SK-N-SH treated with all-trans-retinoic acid at 6 μM for 48 hours (cell line): Measurements from ENCODE around the gene CASTOR1.

Experiments used
- ATAC-seq: fragments of 200-7000 bp; cut with Tn5 transposase; 3 replicates; pipeline ENCODE4 v1.9.1; 2020; ENCODE audit warnings: mild to moderate bottlenecking, moderate library complexity
- ARNTL ChIP-seq: fragments of 450-650 bp; formaldehyde crosslinking; IDR thresholded peaks from 2 replicates; pipeline ENCODE4 v1.5.0; 2020; ENCODE audit warnings: low read depth, mild to moderate bottlenecking, moderate library complexity, borderline replicate concordance
- BACH2 ChIP-seq: fragments of 250-450 bp; sonication (Bioruptor Pico); IDR thresholded peaks from 2 replicates; pipeline ENCODE4 v1.9.0; 2021; ENCODE audit warnings: mild to moderate bottlenecking, borderline replicate concordance
- CREB5 ChIP-seq: fragments of 250-450 bp; sonication (Bioruptor Pico); IDR thresholded peaks from 2 replicates; pipeline ENCODE4 v1.5.1; 2020; ENCODE audit warnings: low read depth, mild to moderate bottlenecking, moderate library complexity
- CSDC2 ChIP-seq: fragments of 250-450 bp; sonication (Bioruptor Pico); IDR thresholded peaks from 2 replicates; pipeline ENCODE4 v1.5.0; 2020; ENCODE audit warnings: mild to moderate bottlenecking, moderate library complexity
- CSRNP3 ChIP-seq: fragments of 250-450 bp; sonication (Bioruptor Pico); IDR thresholded peaks from 2 replicates; pipeline ENCODE4 v1.5.1; 2021; ENCODE audit warnings: mild to moderate bottlenecking, moderate library complexity
- GLIS3 ChIP-seq: fragments of 250-450 bp; sonication (Bioruptor Pico); IDR thresholded peaks from 2 replicates; pipeline ENCODE4 v1.5.0; 2020; ENCODE audit warnings: mild to moderate bottlenecking, moderate library complexity
- ISL1 ChIP-seq: fragments of 250-450 bp; sonication (Bioruptor Pico); IDR thresholded peaks from 2 replicates; pipeline ENCODE4 v2.1.2; 2022; ENCODE audit warnings: mild to moderate bottlenecking, moderate library complexity
- OSR1 ChIP-seq: fragments of 250-450 bp; sonication (Bioruptor Pico); IDR thresholded peaks from 2 replicates; pipeline ENCODE4 v1.8.0; 2022; ENCODE audit warnings: moderate library complexity, mild to moderate bottlenecking, inconsistent platforms
- PATZ1 ChIP-seq: fragments of 250-450 bp; sonication (Bioruptor Pico); IDR thresholded peaks from 2 replicates; pipeline ENCODE4 v1.8.0; 2020; ENCODE audit warnings: mild to moderate bottlenecking, moderate library complexity, borderline replicate concordance
- POU6F1 ChIP-seq: fragments of 250-450 bp; sonication (Bioruptor Pico); IDR thresholded peaks from 2 replicates; pipeline ENCODE4 v1.8.0; 2021; ENCODE audit warnings: low read depth, mild to moderate bottlenecking, moderate library complexity, borderline replicate concordance
- PPARA ChIP-seq: fragments of 250-450 bp; sonication (Bioruptor Pico); IDR thresholded peaks from 2 replicates; pipeline ENCODE4 v1.5.0; 2020; ENCODE audit warnings: mild to moderate bottlenecking, borderline replicate concordance
- RARB ChIP-seq: fragments of 250-450 bp; sonication (Bioruptor Pico); IDR thresholded peaks from 2 replicates; pipeline ENCODE4 v1.8.0; 2021; ENCODE audit warnings: mild to moderate bottlenecking, moderate library complexity
- SNAI2 ChIP-seq: fragments of 250-450 bp; sonication (Bioruptor Pico); IDR thresholded peaks from 2 replicates; pipeline ENCODE4 v1.5.0; 2020; ENCODE audit warnings: mild to moderate bottlenecking, moderate library complexity
- TCF4 ChIP-seq: fragments of 250-450 bp; sonication (Bioruptor Pico); IDR thresholded peaks from 2 replicates; pipeline ENCODE4 v1.8.0; 2021; ENCODE audit warnings: mild to moderate bottlenecking, moderate library complexity, borderline replicate concordance
- TOX ChIP-seq: fragments of 250-450 bp; sonication (Bioruptor Pico); IDR thresholded peaks from 2 replicates; pipeline ENCODE4 v1.8.0; 2021; ENCODE audit warnings: mild to moderate bottlenecking, moderate library complexity, borderline replicate concordance
- TSHZ2 ChIP-seq: fragments of 250-450 bp; sonication (Bioruptor Pico); IDR thresholded peaks from 2 replicates; pipeline ENCODE4 v1.5.0; 2020; ENCODE audit warnings: mild to moderate bottlenecking, moderate library complexity
- ZC3H10 ChIP-seq: fragments of 250-450 bp; sonication (Bioruptor Pico); IDR thresholded peaks from 2 replicates; pipeline ENCODE4 v1.5.1; 2021; ENCODE audit warnings: mild to moderate bottlenecking, moderate library complexity
- ZFP3 ChIP-seq: fragments of 250-450 bp; sonication (Bioruptor Pico); IDR thresholded peaks from 2 replicates; pipeline ENCODE4 v1.5.0; 2020; ENCODE audit warnings: mild to moderate bottlenecking, moderate library complexity
- ZFP30 ChIP-seq: fragments of 450-650 bp; formaldehyde crosslinking; IDR thresholded peaks from 2 replicates; pipeline ENCODE4 v1.5.0; 2022; ENCODE audit warnings: mild to moderate bottlenecking, moderate library complexity
- ZNF565 ChIP-seq: fragments of 450-650 bp; formaldehyde crosslinking; conservative IDR thresholded peaks from 2 replicates; pipeline ENCODE4 v1.5.0; 2020; ENCODE audit warnings: low read depth, mild to moderate bottlenecking, moderate library complexity
- ZNF8 ChIP-seq: fragments of 450-650 bp; formaldehyde crosslinking; IDR thresholded peaks from 2 replicates; pipeline ENCODE4 v1.5.0; 2020; ENCODE audit warnings: mild to moderate bottlenecking, moderate library complexity

CASTOR1 gene

GRCh38 chr22:30320021-30320556 lies 30.8 kb upstream of the CASTOR1 start:
- no peak for ATAC-seq
- TF ChIP-seq POU6F1 (no peak), OSR1 (CRISPR knock-in tag) (no peak), ARNTL (no peak), SNAI2 (CRISPR knock-in tag) (no peak), PATZ1 (CRISPR knock-in tag) (no peak), CREB5 (no peak), RARB (CRISPR knock-in tag) (no peak), ZNF8 (CRISPR knock-in tag) (no peak), ZNF565 (CRISPR knock-in tag) (no peak), TCF4 (CRISPR knock-in tag) (no peak), GLIS3 (CRISPR knock-in tag) (no peak), ZFP3 (CRISPR knock-in tag) (no peak), TOX (no peak), ISL1 (CRISPR knock-in tag) (no peak), ZC3H10 (CRISPR knock-in tag) (no peak)

- no peak for TF ChIP-seq OSR1 (CRISPR knock-in tag)
- no peak for TF ChIP-seq CSDC2 (CRISPR knock-in tag)
- no peak for TF ChIP-seq TCF4 (CRISPR knock-in tag)
- no peak for TF ChIP-seq ZNF565 (CRISPR knock-in tag)
- TF ChIP-seq ISL1 (CRISPR knock-in tag), result no peak
- no peak for TF ChIP-seq SNAI2 (CRISPR knock-in tag)
- no peak for TF ChIP-seq ZNF8 (CRISPR knock-in tag)
- TF ChIP-seq ZFP3 (CRISPR knock-in tag), result no peak
- 0 out of 3 replicates have a peak, but pooled peaks have one; percentile 33 for ATAC-seq
Measured at GRCh38 chr22:30318799-30319419, 29.6 kb upstream of the CASTOR1 start.

GRCh38 chr22:30317778-30318177 lies 28.5 kb upstream of the CASTOR1 start:
- TF ChIP-seq TSHZ2 (CRISPR knock-in tag), result no peak
- no peak for TF ChIP-seq ZNF565 (CRISPR knock-in tag)
- no peak for TF ChIP-seq PATZ1 (CRISPR knock-in tag)
- no peak for TF ChIP-seq OSR1 (CRISPR knock-in tag)
- TF ChIP-seq BACH2 (CRISPR knock-in tag), result no peak
- TF ChIP-seq SNAI2 (CRISPR knock-in tag), result no peak
- no peak for TF ChIP-seq RARB (CRISPR knock-in tag)
- TF ChIP-seq CSRNP3 (CRISPR knock-in tag), result no peak
- no peak for TF ChIP-seq CSDC2 (CRISPR knock-in tag)
- no peak for TF ChIP-seq ARNTL
- TF ChIP-seq TOX, result no peak
- TF ChIP-seq PPARA (CRISPR knock-in tag), result no peak
- TF ChIP-seq POU6F1, result no peak
- no peak for TF ChIP-seq CREB5
- TF ChIP-seq GLIS3 (CRISPR knock-in tag), result no peak
- TF ChIP-seq TCF4 (CRISPR knock-in tag), result no peak
- TF ChIP-seq ZFP30 (CRISPR knock-in tag), result no peak
- no peak for TF ChIP-seq ZC3H10 (CRISPR knock-in tag)

More at GRCh38 chr22:30317778-30318177, 28.5 kb upstream of the CASTOR1 start:
- ATAC-seq, result no peak
